Subcutaneous preadipocyte (primary cell): ENCODE results near the gene CRPPA. TPM values are rescaled to one million over a fixed set of nuclear protein-coding genes. Genes with fewer than 3 reads are reported as not detected.

Experiments used
- small RNA-seq: library from RNA; depleted of rRNA; stranded (forward); fragments of <200 nt; gene quantifications from one replicate; pipeline ENCODE3, GENCODE V24; 2012
- total RNA-seq: library from RNA; depleted of rRNA; stranded (reverse); fragments of >200 nt; gene quantifications from 2 replicates; pipeline ENCODE4 v1.2.3, GENCODE V29; 2012

The CRPPA gene
- 1.1 and 1.2 TPM in 2 replicates for total RNA-seq

GRCh38 chr7:16421333-16422102 lies at the start of gene CRPPA:
Gene CRPPA, minus strand, starts transcription at chr7:16421538. Its CDS starts 216 bp downstream, at chr7:16421322.

GRCh38 chr7:16465469-16466361 lies 44.4 kb upstream of the CRPPA start, which contains the start of gene SOSTDC1:
Gene SOSTDC1, minus strand, starts transcription at chr7:16465738. Its CDS starts 70 bp downstream, at chr7:16465668.

Small RNAs within 50 kb of the gene (small RNA-seq; reads per million reads assigned to genes)
- gene AC005014.3 = not detected

Other genes with a start within 250 kb of the CRPPA start
- not detected in 2 replicates for gene SOSTDC1, start 44.2 kb upstream of the CRPPA start, total RNA-seq
- not detected in 2 replicates for gene LRRC72, start 105.3 kb upstream of the CRPPA start, total RNA-seq
- gene ANKMY2, start 224.2 kb upstream of the CRPPA start, total RNA-seq = 12.5 and 17.6 TPM in 2 replicates
- gene BZW2, start 224.6 kb upstream of the CRPPA start, total RNA-seq = 96.3 and 120 TPM in 2 replicates